Neuronal stem cell (in vitro differentiated cells): ENCODE measurements around the gene RSPO4.

Experiments
- DNase-seq: peaks from one replicate; pipeline ENCODE4 v3.0.0-alpha.2; 2013; ENCODE audit warnings: low spot score
- H2AFZ ChIP-seq: one replicate; pipeline ENCODE4 v1.6.1; 2013; ENCODE audit warnings: mild to moderate bottlenecking, low read length, inconsistent platforms
- H2AK5ac ChIP-seq: 2 replicates; pipeline ENCODE4 v1.6.1; 2013; ENCODE audit warnings: low read depth, mild to moderate bottlenecking, inconsistent platforms, low read length, moderate library complexity, mixed read lengths
- H2BK120ac ChIP-seq: 2 replicates; pipeline ENCODE4 v1.6.1; 2013; ENCODE audit warnings: low read depth, mild to moderate bottlenecking, inconsistent platforms, low read length, moderate library complexity, mixed read lengths
- H2BK12ac ChIP-seq: one replicate; pipeline ENCODE4 v1.6.1; 2013; ENCODE audit warnings: low read length, inconsistent platforms
- H2BK15ac ChIP-seq: 2 replicates; pipeline ENCODE4 v1.6.1; 2013; ENCODE audit warnings: mild to moderate bottlenecking, low read length, inconsistent platforms, mixed read lengths
- H2BK5ac ChIP-seq: one replicate; pipeline ENCODE4 v1.6.1; 2013; ENCODE audit warnings: inconsistent platforms, mild to moderate bottlenecking, low read length, moderate library complexity
- H3K14ac ChIP-seq: one replicate; pipeline ENCODE4 v1.6.1; 2013; ENCODE audit warnings: low read length, inconsistent platforms
- H3K18ac ChIP-seq: 2 replicates; pipeline ENCODE4 v1.6.1; 2013; ENCODE audit warnings: low read length, inconsistent platforms
- H3K23ac ChIP-seq: 2 replicates; pipeline ENCODE4 v1.6.1; 2013; ENCODE audit warnings: low read depth, mild to moderate bottlenecking, mixed read lengths, low read length, inconsistent platforms; ENCODE audit not compliant: poor library complexity
- H3K27ac ChIP-seq: replicated peaks from 3 replicates; pipeline ENCODE4 v1.5.1; 2013; ENCODE audit warnings: low read length, inconsistent platforms
- H3K27me3 ChIP-seq, 3 experiments: 2 replicates each; pipeline ENCODE4 v1.6.1; 2013; ENCODE audit warnings: low read length in 3 of 3, mild to moderate bottlenecking in 2 of 3, inconsistent platforms in 1 of 3, low read depth in 1 of 3, mixed read lengths in 1 of 3, moderate library complexity in 1 of 3; ENCODE audit not compliant: control insufficient read depth in 3 of 3, insufficient read depth in 3 of 3
- H3K36me3 ChIP-seq, 2 donors: replicated peaks in 1 of 2; 2 replicates each; pipeline ENCODE4 v1.6.1; 2013; ENCODE audit warnings: low read length in 2 of 2; ENCODE audit not compliant: control insufficient read depth in 2 of 2, insufficient read depth in 2 of 2
- H3K4ac ChIP-seq: 2 replicates; pipeline ENCODE4 v1.6.1; 2013; ENCODE audit warnings: inconsistent platforms, mild to moderate bottlenecking, low read length, moderate library complexity
- H3K4me1 ChIP-seq, 2 donors: 1 replicate in 1 of 2; 2 replicates in 1 of 2; pipeline ENCODE4 v1.6.1; 2013; ENCODE audit warnings: low read length in 2 of 2, low read depth in 1 of 2; ENCODE audit not compliant: control insufficient read depth in 2 of 2, insufficient read depth in 1 of 2
- H3K4me2 ChIP-seq: one replicate; pipeline ENCODE4 v1.6.1; 2013; ENCODE audit warnings: mild to moderate bottlenecking, low read length, inconsistent platforms; ENCODE audit not compliant: insufficient read depth, poor library complexity, severe bottlenecking
- H3K4me3 ChIP-seq, 2 donors: 2 replicates each; pipeline ENCODE4 v1.5.1; 2013; ENCODE audit warnings: low read length in 2 of 2, mild to moderate bottlenecking in 2 of 2, inconsistent platforms in 1 of 2, moderate library complexity in 1 of 2
- H3K79me1 ChIP-seq: one replicate; pipeline ENCODE4 v1.6.1; 2013; ENCODE audit warnings: low read depth, mild to moderate bottlenecking, inconsistent platforms, low read length, moderate library complexity
- H3K9ac ChIP-seq: one replicate; pipeline ENCODE4 v1.6.1; 2013; ENCODE audit warnings: mild to moderate bottlenecking, low read depth, low read length, inconsistent platforms; ENCODE audit not compliant: poor library complexity
- H3K9me3 ChIP-seq, 2 donors: replicated peaks in 1 of 2; 2 replicates each; pipeline versions ENCODE3 to v1.6.1; 2013; ENCODE audit warnings: low read length in 2 of 2, mild to moderate bottlenecking in 2 of 2, inconsistent platforms in 1 of 2, low read depth in 1 of 2, mixed read lengths in 1 of 2, moderate library complexity in 1 of 2; ENCODE audit not compliant: control insufficient read depth in 2 of 2, insufficient read depth in 1 of 2
- H4K8ac ChIP-seq: one replicate; pipeline ENCODE4 v1.6.1; 2013; ENCODE audit warnings: low read depth, mild to moderate bottlenecking, inconsistent platforms, low read length, moderate library complexity
- H4K91ac ChIP-seq: one replicate; pipeline ENCODE4 v1.6.1; 2013; ENCODE audit warnings: low read length, low read depth, mild to moderate bottlenecking, inconsistent platforms; ENCODE audit not compliant: poor library complexity
- WGBS, 2 donors: extraction: QIAGEN DNeasy Blood & Tissue Kit; methylation state at CpG; one replicate each; pipeline ENCODE4 v1.1.7; 2013; ENCODE audit warnings: missing lambda C conversion rate in 2 of 2, mixed read lengths in 1 of 2; ENCODE audit not compliant: insufficient read length in 2 of 2, insufficient replicate concordance in 1 of 2; ENCODE audit errors: extremely low coverage in 2 of 2; 5-methylcytosine and 5-hydroxymethylcytosine counted together

Gene RSPO4

GRCh38 chr20:1020614-1021013 lies 18.5 kb upstream of the RSPO4 start:
- H2BK15ac ChIP-seq = no peak overlapping the region
- no peak overlapping the region for H3K4me3 ChIP-seq
- no peak overlapping the region for H4K8ac ChIP-seq
- H3K79me1 ChIP-seq = no peaks in the 10 kb centered on the region
- no peak overlapping the region for H3K4me2 ChIP-seq
- no peak overlapping the region for H2BK120ac ChIP-seq
- no peak overlapping the region for H3K18ac ChIP-seq
- H2BK5ac ChIP-seq = no peak overlapping the region
- H3K27me3 ChIP-seq = no peaks in the 10 kb centered on the region
- H3K14ac ChIP-seq = no peak overlapping the region
- H3K9ac ChIP-seq = no peak overlapping the region
- no peak overlapping the region for H2AK5ac ChIP-seq
- H3K23ac ChIP-seq = no peak overlapping the region
- H3K4ac ChIP-seq = no peak overlapping the region
- no peaks in the 10 kb centered on the region for H3K9me3 ChIP-seq
- no peaks in the 10 kb centered on the region for H3K36me3 ChIP-seq
- no peak overlapping the region for H2AFZ ChIP-seq
- no CpG with 5 or more reads among the region's 5 CpGs for WGBS, 2 donors
- peaks cover 0 to 2% of the 10 kb centered on the region in 2 donors for H3K4me1 ChIP-seq
- DNase-seq = no peak
- no peak overlapping the region for H2BK12ac ChIP-seq
- no peak overlapping the region for H4K91ac ChIP-seq
- H3K27ac ChIP-seq = no peak overlapping the region

DNA sequence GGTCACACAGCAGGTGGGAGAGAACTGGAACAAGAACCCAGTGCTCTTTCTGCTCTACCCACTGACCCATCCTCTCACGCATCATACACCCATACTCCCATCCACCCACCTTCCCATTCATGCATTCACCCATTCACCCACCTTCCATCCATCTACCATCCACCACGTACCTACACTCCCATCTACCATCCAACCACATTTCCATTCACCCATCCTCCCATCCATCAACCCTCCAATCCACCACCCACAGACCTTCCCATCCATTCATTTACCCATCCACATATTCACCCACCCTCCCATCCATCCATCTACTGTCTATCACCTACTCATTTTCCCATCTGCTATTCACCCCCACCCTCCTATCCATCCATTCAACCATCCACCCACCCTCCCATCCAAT lies 17.2 kb upstream of the RSPO4 start:
- H4K91ac ChIP-seq = no peak overlapping the region
- H3K18ac ChIP-seq = no peak overlapping the region
- H3K23ac ChIP-seq = no peak overlapping the region
- H3K4me2 ChIP-seq = no peak overlapping the region
- no peaks in the 10 kb centered on the region for H3K9me3 ChIP-seq
- no peak for DNase-seq
- H3K14ac ChIP-seq = no peak overlapping the region
- H2BK5ac ChIP-seq = no peak overlapping the region
- no peaks in the 10 kb centered on the region for H3K27me3 ChIP-seq
- no peak overlapping the region for H2BK12ac ChIP-seq
- H3K9ac ChIP-seq = no peak overlapping the region
- H3K27ac ChIP-seq = no peak overlapping the region
- H2BK120ac ChIP-seq = no peak overlapping the region
- peaks cover 0 to 2% of the 10 kb centered on the region in 2 donors for H3K4me1 ChIP-seq
- no peak overlapping the region for H2AFZ ChIP-seq
- no peaks in the 10 kb centered on the region for H3K79me1 ChIP-seq
- H3K36me3 ChIP-seq = no peaks in the 10 kb centered on the region
- no peak overlapping the region for H3K4me3 ChIP-seq
- H2AK5ac ChIP-seq = no peak overlapping the region
- no peak overlapping the region for H2BK15ac ChIP-seq
- 88% methylated on average over 2 of the region's 2 CpGs; no CpG with 5 or more reads in 1 of the 2 donors for WGBS, 2 donors
- no peak overlapping the region for H3K4ac ChIP-seq
- H4K8ac ChIP-seq = no peak overlapping the region

GRCh38 chr20:1017677-1018076 lies 15.6 kb upstream of the RSPO4 start:
- Histone ChIP-seq H4K91ac (no peak overlapping the region), H2AFZ (no peak overlapping the region), H3K79me1 (no peaks in the 10 kb centered on the region), H3K14ac (no peak overlapping the region), H3K9me3 (no peaks in the 10 kb centered on the region), H2BK15ac (no peak overlapping the region), H4K8ac (no peak overlapping the region), H3K9ac (no peak overlapping the region), H3K27ac (no peak overlapping the region), H2BK120ac (no peak overlapping the region), H3K4me3 (no peak overlapping the region), H3K27me3 (no peaks in the 10 kb centered on the region), H3K23ac (no peak overlapping the region), H2AK5ac (no peak overlapping the region), H3K4me1 (peaks cover 0 to 2% of the 10 kb centered on the region in 2 donors), H3K4me2 (no peak overlapping the region), H3K4ac (no peak overlapping the region), H3K36me3 (no peaks in the 10 kb centered on the region), H3K18ac (no peak overlapping the region), H2BK5ac (no peak overlapping the region), H2BK12ac (no peak overlapping the region)
- no CpG with 5 or more reads among the region's 5 CpGs for WGBS, 2 donors
- no peak for DNase-seq

- no peaks in the 10 kb centered on the region for H3K36me3 ChIP-seq
- H3K9ac ChIP-seq = no peak overlapping the region
- H3K14ac ChIP-seq = no peak overlapping the region
- no peak overlapping the region for H3K4ac ChIP-seq
- H3K18ac ChIP-seq = no peak overlapping the region
- no peaks in the 10 kb centered on the region for H3K4me1 ChIP-seq
- no peaks in the 10 kb centered on the region for H3K9me3 ChIP-seq
- no peak overlapping the region for H2AK5ac ChIP-seq
- H3K23ac ChIP-seq = no peak overlapping the region
- H3K4me3 ChIP-seq = no peak overlapping the region
- H3K27me3 ChIP-seq = peaks cover 0 to 2% (median 0%) of the 10 kb centered on the region in 3 experiments
- H2BK5ac ChIP-seq = no peak overlapping the region
- no peak overlapping the region for H2BK15ac ChIP-seq
- no peak overlapping the region for H3K4me2 ChIP-seq
- DNase-seq = no peak
- WGBS, 2 donors = no CpG with 5 or more reads among the region's 1 CpG
- no peak overlapping the region for H2BK120ac ChIP-seq
- no peak overlapping the region for H3K27ac ChIP-seq
- H2BK12ac ChIP-seq = no peak overlapping the region
- no peak overlapping the region for H4K91ac ChIP-seq
- no peaks in the 10 kb centered on the region for H3K79me1 ChIP-seq
- H4K8ac ChIP-seq = no peak overlapping the region
- H2AFZ ChIP-seq = no peak overlapping the region
Measured at GRCh38 chr20:1015181-1015580, 13.1 kb upstream of the RSPO4 start.
